ENCODE measurements around the gene RUNDC1.

DNA sequence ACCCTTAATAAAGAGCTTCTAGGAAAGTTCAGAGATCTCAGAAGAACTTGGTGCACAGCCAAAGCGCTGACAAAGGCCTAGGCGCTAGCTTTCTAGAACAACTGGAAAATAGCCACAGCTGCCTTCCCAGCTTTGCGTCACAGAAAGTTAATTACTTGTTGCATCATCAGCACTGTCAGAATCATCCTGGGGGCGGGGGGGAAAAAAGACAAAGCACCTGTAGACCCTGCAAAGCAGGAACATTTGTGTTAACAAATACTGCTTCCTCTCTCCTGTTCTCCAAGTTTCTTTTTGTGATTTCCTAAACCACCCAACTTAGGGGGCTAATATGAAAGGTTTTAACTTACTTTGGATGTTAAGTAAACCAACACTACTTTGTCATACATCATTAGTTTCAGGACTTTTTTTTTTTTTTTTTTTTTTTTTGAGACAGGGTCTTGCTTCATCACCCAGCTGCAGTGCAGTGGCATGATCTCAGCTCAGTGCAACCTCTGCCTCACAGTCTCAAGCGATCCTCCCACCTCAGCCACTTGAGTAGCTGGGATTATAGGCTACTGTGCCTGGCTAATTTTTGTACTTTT, 11.3 kb upstream of the RUNDC1 start:
- TF ChIP-seq POLR2AphosphoS5 (IDR thresholded peaks at IDR 0.05; ENCODE audit: low read depth, low read length) (no peak), TAF1 (IDR thresholded peaks at IDR 0.05; ENCODE audit: borderline replicate concordance, insufficient read depth, low read length) (no peak), SIN3A (IDR thresholded peaks at IDR 0.05; ENCODE audit: borderline replicate concordance, insufficient read depth, low read length) (no peak), FOXP2 (optimal IDR thresholded peaks at IDR 0.05; ENCODE audit: borderline replicate concordance, extremely low read depth, extremely low read length, insufficient read depth) (no peak)

All from PFSK-1 (cell line).